ENCODE measurements around the gene IZUMO4.

IZUMO4 gene, protein sequence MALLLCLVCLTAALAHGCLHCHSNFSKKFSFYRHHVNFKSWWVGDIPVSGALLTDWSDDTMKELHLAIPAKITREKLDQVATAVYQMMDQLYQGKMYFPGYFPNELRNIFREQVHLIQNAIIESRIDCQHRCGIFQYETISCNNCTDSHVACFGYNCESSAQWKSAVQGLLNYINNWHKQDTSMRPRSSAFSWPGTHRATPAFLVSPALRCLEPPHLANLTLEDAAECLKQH
- 8.7 to 12.0 (median 11.7) reads per million in 4 donors for total RNA-seq

DNA sequence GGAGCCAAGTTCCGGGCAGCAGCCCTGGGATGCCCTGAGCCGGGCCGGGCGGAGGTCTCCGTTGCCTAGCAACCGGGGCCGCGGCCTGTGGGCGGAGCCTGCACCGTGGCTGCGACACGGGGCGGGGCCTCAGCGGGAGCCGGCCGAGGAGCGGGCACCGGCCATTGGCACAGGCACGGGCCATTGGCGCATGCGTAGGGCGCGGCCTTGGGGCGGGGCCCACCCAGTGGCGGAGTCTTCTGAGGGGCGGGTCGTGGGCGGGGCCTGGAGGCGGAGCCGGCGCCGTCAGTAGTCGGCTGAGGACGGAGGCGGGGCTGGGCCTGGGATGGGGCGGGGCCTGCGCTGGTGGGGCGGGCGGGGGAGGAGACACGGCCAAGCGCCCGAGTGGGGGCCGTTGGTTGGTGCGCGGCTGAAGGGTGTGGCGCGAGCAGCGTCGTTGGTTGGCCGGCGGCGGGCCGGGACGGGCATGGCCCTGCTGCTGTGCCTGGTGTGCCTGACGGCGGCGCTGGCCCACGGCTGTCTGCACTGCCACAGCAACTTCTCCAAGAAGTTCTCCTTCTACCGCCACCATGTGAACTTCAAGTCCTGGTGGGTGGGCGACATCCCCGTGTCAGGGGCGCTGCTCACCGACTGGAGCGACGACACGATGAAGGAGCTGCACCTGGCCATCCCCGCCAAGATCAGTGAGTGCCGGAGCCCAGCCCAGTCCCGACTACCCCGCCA, at the start of gene IZUMO4:
IZUMO4 (plus strand) TSS at position 436 of the 723 bp plus-strand sequence; CDS start at position 467, 31 bp downstream.
- DNase-seq, result peak; percentile 98 to 100 (median 100)

DNA sequence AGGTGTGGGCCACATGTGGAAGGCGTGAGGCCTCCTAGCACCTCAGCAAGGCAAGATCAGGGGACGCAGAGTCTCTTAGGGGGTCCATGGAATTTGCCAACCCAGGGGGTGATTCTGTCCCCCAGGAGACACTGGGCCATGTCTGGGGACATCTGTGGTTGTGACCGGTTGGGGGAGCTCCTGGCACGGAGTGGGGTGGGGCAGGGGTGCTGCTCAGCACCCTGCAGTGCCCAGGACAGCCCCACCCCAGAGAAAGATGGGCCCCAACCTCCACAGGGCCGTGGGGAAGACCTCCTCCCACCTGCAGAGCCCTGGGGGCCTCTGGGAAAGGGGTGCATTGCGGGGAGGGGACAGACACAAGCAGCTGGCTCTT, 49.7 kb upstream of the IZUMO4 start:
- DNase-seq, result no peak

DNA sequence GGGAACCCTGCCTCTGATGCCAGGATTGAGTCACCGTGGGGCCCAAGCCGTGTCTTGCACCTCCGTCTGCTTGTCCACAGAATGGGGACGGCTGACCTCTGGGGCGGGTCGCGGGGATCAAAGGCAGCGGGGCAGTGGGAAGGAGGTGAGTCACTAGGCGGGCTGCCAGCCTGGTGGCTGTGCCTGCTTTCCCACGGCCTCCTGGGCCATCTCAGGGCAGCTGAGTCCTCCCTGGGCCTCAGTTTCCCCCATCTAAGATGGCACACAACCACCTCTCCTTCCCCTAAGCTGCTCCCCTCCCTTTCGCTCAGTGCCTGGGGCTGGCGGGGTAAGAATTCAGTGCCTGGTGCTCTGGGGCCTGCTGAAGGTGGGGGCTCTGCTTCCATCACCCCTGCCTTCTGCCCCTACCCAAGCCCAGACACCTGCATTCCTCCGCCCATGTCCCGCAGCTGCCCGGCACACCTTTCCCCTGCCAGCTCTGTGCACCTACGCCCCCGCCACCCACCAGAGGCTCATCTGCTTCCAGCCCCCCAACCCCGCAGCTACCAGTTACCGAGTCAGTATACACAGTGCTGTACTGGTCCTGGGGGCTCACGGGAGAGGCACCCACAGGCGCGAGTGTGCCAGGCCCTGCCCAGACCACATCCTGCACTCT, 49.1 kb upstream of the IZUMO4 start:
- no peak for DNase-seq

DNA sequence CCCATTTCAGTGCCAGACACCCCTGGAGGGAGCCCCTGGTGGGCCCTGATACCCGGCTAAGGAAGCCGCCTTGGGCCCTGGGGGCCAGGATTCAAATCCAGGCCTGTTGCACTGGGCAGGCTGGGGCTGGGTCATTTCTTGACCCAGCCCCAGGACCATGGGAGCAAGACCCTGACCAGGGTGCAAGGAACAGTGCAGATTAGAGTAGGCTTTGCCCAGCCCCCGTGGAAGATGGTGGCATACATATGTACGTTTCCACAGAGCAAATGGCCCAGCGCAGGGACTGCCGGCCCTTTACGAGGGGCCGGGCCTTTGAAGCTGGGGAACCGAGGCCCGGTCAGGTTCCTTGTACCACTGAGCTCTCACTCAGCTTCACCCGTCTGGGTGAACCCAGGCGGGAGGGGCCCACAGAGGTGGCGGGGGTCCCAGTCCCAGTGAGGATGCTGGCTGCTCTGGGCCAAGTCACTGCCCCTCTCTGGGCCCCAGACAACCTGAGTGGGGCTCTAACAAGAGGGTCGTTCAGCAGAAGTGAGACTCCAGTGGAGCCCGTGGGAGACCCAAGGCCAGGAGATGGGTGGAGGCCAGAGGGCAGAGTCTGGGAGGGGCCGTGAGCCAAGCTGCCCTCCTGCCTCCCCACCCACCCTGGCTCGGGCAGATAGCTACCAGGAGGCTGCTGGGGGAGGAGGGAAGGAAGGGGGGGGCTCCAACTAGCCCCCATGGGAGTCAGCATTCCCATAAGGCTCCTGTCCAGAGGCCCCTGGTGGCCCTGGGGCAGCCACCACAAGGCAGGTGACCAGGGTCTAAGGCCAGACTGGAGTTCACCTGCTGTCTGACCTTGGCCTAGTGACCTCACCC, 48.4 kb upstream of the IZUMO4 start:
- DNase-seq, result no peak

DNA sequence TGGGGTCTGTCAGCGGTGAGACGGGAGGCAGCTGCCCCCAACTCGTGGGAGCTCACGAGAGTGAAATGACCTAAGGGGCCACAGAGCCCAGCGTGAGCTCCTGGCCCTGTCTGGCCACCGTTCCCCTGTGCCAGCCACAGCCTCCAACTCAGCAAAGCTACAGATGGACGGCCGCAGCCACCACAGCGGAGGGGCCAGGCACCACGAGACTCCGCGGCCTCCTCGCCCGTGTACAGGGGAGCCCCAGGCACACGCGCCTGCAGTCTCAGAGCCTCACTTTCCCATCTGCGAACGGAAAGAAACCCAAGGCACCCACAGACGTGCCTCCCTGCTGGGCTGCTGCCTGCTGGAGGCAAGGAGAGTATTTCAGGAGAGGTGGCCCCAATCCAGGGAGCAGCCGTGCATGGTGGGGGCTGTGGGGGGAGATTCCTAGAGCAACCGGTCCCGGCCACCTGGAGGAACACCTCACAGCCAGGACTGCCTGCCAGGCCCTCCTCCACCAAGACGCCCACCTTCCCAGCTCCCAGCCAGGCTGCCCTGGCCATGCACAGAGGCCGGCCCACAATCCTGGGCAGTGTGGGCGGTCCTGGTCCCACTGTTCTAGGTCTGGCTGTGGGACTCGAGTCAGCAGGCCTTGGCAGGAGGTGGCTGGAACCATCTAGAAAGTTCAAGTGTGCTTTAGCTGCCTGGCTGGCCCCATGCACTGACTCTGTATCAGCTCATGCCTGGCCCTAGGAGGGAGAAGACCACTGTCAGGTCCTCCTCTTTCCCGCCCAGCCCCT, 47.6 kb upstream of the IZUMO4 start:
- no peak for DNase-seq

DNA sequence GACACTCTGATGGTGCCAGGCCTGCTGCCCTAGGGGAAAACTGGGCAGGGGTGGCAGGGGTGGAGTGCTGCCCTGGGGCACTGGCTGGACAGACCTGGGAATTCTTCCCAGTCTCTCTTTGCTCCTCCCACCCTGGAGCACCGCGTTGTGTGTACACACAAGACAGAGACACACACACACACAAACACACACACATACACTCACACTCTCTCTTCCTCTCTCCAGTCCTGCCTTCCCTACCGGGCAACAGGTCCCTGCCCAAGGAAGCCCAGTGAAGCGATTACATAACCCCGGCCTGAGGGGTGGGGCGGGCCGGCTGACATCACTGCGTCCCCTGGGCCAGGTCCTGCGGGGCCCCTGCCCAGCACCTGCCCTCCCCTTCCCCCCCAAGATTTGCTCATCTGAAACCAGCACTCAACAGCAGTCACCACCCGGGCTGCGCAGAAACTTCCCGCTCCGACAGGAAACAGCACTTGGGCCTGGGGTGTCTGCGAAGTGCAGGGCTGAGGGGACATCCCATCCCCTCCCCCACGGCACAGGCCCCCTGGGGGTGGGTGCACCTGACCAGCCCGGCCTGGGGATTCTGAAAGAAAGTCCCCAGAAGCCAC, 46.9 kb upstream of the IZUMO4 start:
- DNase-seq, result peak in 3 of 5 donors; percentile 49 to 77 (median 55)

DNA sequence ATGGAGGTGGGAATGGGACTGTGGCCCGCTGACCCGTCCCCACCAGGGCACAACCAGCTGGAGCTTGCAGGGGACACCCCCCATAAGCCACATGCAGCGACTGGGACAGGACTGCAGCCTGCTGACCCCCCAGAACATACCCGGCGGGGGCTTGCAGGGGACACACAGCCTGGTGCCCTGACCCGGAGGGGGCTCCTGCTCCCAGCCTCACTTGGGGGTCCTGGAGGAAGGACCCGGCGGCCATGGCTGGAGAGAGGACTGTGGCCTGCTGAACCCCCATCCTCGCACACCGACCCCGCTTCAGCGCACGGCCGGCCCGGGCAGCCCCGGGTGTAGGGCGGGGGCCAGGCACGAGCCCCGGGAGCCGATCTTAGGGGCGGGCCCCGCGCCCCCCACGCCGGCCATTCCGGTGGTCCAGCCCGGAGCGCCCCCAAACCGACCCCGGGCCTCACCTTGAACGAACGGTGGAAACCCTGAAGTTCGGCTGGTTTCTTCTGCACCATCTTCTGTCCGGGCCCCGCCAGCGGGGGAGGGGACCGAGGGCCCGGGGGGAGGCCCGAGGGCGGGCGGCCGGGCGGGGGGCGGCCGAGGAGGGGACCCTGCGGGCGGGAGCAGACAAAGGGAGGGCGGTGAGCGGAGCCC, 46.2 kb upstream of the IZUMO4 start:
- peak in 1 of 5 donors; percentile 44 for DNase-seq

DNA sequence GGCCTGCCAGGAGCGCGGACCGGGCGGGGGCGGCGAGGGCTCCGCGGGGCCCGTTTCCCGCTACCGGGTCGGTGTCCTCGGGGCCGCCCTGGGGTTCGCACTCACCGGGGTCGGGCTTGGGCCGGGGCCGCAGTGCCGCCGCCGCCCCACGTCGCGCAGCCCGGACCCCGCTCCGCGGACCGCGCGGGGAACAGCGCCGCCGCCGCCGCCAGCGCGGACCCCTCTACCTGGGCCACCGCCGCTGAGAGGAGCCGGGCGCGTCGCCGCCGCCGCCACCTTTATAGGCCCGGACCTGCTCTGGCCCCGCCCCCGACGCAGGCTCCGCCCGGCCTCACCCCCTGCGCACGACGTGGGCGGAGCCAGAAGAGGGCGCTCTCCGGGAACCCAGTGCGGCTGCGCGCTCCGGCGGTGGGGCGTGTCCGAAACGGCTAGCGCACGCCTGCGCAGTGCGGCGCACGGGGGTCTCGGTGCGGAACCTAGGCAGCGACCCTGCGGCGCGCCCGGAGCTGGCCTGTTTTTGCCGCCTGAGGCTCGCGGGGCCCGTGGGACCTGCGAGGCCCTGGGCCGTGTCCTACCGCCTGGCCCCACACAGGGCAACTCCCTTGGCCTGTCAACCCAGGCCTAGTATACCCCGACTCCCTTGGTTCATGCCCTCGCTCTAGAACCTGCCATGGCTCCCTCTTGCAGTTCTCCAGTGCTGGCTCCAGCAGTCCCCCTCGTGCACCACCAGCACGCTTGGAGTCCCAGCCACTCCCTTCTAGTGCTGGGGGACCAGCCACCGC, 45.5 kb upstream of the IZUMO4 start, which contains the start of gene MKNK2:
MKNK2 (minus strand) TSS at position 254 of the 782 bp plus-strand sequence. CDS start 393 bp downstream, outside the sequence.
- DNase-seq, result peak; percentile 86 to 95 (median 89)

DNA sequence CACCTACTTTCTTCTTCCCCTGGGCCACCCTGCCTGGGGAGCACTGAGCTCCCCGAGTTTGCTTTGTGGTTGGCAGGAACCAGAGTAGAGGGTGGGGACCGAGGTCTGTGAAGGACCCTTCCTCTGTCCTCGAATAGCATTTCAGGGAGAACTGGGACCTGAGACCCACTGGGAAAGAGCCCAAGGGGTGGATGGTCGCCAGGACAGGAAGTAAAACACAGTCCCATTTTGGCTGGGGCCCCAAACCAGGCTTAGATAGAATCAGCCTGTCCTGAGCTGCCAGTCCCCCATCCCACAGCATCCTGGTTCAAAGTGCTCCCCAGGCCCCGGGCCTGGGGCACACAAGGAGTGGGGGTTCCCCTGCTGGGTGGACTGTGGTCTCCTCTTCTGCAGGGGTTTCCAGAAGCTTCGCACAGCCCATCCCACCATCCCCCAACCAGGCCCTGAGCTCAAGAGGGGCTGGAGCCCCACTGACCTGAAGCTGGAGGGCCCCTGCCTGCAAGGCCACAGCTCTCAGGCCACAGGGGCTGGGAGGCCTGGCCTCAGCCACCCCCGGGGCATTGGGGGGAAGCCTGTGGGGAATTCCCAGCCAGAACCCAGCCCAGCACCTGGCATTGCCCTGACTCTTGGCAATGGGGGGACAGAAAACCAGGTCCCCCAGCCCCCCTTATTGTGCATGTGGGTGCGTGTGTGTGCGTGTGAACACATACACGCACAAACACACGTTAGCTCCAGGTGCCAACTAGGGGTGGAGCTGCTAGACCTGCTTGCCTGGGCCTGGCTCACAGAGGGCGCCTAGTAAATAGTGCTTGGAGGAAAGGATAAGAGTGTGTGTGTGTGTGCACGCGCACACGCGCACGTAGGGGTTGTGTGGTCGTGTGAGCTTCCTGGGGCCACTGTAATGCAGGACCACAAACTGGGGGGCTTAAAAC, 44.7 kb upstream of the IZUMO4 start:
- DNase-seq, result peak in 3 of 5 donors; percentile 45 to 56 (median 48)

DNA sequence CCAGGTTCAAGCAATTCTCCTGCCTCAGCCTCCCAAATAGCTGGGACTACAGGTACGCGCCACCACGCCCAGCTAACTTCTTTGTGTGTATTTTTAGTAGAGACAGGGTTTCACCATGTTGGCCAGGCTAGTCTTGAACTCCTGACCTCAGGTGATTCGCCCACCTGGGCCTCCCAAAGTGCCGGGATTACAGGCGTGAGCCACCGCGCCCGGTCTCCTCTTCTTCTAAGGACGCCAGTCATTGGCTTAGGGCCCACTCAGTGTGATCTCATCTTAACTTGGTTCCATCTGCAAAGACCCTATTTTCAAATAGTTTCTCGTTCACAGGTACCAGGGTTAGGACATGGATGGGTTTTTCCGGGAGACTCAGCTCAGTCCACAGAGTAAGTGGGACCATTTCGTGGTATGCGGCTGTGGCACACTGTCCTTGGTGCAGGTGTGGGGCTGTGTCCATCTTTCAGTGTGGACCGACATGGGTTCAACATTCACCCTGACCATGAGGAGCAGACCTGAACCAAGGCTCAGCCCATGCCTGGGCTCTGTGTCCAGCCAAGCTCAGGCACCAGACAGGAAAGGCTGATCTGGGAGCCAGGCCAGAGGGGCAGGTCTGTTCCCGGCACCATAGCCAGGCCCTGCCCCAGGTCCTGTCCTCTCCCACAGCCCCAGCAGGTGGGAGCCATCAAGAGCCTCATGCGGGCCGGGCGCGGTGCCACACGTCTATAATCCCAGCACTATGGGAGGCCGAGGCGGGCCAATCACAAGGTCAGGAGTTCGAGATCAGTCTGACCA, 42.9 kb upstream of the IZUMO4 start:
- no peak for DNase-seq

DNA sequence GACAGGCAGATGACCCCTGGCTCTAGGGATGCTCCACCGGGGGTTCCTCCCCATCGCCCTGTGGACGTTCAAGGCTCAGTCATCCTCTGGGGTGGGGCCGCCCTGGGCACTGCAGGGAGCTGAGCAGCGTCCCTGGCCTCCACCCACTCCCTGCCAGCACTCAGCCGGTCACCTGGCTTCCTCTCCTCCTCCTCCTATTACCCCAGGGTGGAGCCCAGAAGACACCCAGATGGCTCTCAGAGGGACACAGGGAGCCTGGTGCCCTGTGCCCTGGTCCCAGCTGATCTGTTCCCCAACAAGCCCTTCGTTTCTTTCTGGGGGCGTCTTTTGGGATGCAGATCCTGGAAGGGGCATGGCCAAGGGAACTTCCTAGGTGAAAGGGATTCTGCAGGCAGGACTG, 42.0 kb upstream of the IZUMO4 start:
- no peak for DNase-seq

DNA sequence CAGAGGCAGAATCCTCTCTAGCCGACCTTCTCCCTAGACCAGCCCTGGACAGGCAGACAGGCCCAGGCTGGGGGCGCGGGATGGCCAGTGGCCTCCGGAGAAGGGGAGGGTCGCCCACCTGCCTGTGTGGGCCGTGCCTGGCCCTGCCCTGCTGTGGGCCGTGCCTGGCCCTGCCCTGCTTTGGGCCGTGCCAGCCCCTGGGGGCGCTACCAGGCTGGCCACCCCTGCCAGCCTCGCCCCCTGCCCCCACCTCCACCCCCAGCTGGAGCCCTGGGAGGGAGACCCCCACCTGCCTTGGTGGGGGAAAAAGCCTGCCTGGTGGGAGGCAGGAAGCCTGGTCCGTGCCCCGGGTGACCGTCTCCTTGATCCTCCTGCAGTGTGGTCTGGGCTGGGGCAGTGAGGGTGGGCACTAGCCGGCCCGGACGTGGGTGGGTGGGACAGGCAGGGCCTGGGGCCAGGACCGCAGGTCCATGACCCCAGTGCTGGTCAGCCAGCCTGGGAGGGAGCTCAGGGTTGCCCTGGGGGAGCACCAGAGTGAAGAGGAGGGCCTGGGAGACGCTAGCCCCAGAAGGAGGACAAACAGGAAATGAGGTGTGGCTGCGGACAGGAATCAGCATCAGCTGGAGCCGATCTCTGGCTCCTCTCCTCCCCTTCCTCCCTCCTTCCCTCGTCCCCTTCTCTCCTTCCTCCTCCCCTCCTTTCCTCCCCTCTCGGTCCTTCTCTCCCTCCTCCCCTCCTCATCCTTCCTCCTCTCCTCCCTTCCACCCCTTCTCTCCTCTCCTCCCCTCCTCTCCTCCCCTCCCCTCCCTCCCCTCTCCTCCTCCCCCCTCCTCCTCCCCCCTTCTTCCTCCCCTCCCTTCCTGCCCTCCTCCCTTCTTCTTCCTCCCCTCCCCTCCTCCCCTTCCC, 40.5 kb upstream of the IZUMO4 start:
- DNase-seq, result peak in 1 of 5 donors; percentile 66

DNA sequence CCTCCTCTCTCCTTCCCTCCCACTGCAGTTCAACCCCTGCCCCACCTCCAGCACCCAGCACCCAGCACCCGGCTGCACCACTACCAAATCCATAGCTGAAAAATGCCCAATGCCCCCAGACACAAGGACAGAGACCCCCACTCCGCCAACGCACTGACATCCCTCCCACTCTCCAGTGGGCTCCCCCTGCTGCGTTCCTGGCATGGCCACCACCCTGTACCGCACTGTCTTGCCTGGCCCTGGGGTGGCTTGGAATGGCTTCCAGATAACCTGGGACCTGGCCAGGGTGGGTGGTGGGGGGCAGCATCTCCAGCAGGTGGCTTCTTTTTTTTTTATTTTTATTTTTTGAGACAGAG, 39.9 kb upstream of the IZUMO4 start:
- no peak for DNase-seq

DNA sequence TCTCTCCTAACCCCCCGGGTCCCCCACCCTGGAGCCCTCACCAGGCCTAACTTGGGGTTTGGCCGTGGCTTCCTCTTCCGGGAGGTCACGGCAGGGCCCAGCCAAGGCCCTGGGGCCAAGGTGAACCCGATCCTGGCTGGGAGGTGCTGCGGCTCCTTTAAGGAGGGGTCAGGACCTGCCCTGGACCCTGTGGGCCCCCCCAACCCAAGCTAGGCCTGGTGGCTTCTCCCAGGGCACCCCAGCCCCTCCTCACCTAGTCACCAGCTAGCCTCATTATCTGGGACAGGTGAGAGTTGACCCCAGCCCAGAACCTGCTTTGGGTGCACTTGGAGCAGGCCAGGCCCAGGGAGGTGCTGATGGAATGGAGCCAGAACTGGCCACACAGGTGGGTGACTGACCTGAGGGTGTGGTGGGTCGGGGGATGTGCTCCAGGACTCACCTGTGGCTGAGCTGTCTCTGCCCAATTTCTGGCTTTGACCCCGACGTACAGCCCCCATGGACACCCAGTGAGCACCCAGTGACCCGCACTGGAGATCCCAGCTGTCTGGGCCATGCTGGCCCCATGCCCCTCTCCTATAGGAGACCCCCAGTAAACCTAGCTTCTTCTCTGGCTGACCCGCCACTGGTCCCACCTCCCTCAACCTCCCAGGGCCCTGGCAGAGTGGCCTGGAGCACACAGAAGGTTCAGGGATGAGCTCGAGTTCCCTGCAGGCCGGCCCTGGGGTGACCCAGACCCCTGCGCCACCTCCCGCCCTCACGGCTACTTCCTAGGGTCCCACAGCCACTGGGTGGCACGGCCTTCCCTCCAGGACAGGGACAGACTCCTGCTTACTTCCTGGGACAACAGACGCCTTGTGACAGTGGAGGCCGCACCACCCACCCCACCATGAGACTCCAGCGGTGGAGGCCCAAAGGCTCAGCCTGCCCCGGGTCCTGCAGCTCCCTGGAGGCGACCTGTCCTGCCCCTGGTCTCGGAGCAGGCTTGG, 38.9 kb upstream of the IZUMO4 start:
- DNase-seq, result no peak

DNA sequence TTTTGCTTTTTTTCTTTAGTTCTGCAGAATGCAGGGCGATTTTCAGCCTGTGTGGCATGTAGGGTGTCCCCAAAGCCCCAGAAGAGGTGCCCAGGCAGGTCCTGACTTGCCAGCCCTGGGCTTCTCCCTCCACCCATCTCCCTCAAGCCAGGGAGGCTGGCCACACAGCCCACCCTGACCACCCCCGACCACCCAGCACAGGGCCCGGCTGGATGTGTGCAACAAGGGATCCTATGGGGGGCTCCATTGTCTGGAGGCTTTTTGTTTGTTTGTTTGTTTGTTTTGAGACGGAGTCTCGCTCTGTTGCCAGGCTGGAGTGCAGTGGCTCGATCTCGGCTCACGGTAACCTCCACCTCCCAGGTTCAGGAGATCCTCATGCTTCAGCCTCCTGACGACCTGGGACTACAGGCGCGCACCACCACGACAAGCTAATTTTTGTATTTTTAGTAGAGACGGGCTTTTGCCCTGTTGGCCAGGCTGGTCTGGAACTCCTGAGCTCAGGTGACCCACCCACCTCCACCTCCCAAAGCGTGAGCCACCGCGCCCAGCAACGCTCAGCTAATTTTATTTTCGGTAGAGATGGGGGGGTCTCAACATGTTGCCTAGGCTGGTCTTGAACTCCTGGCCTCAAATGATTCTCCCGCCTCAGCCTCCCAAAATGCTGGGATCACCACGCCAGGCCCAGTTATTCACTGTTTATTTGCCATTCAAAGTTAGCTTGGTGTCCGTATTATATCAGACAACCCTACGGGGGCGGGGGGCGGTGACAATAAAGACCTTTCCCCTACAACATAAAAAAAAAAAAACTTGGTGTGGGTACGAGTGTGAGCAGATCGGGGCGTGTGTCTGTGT, 37.9 kb upstream of the IZUMO4 start:
- no peak for DNase-seq

Measured in T-helper 1 cell (primary cell).